GM19351 (cell line): ENCODE data around the gene COL6A5.
"Not testable (repeated sequence)": the region's sequence is repeated elsewhere in the genome, so short reads cannot be mapped to it uniquely, and the experiment has no call there.

Experiments
- ATAC-seq: cut with Tn5 transposase; IDR thresholded peaks from one replicate; pipeline ENCODE4 v1.9.1; 2021; ENCODE audit warnings: mild to moderate bottlenecking, moderate library complexity; ENCODE audit not compliant: unreplicated experiment

Gene COL6A5

DNA sequence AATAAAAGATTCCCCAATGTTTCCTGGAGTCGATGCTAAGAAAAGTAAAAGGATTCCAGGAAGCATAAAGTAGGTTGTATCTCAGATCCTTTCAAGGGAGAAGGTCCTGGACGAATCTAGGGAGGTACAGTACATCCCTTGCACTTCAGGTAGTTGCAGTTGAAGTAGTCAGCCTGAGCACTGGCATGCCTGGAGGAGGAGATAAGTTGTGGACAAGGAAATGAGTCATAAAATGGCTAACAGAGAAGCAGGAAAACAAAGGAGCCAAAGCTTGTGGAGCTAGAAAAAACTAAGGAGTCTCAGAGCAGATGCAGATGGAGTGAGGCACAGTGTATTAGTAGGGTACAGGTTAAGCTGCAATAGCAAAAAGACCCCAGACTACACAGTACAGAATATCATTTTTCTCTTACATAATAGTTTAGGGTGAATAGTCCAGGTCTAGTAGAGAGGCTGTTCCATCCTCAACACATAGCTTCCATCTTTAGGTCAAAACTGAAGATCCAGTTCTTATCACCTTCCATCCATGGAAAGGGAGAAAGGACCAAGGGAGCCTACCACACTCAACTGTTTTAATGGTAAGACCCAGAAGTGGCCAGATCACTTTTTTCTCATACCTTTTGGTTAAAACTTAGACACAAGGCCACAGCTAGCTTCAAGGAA is 41.3 kb downstream of the COL6A5 start:
- no peak for ATAC-seq

DNA sequence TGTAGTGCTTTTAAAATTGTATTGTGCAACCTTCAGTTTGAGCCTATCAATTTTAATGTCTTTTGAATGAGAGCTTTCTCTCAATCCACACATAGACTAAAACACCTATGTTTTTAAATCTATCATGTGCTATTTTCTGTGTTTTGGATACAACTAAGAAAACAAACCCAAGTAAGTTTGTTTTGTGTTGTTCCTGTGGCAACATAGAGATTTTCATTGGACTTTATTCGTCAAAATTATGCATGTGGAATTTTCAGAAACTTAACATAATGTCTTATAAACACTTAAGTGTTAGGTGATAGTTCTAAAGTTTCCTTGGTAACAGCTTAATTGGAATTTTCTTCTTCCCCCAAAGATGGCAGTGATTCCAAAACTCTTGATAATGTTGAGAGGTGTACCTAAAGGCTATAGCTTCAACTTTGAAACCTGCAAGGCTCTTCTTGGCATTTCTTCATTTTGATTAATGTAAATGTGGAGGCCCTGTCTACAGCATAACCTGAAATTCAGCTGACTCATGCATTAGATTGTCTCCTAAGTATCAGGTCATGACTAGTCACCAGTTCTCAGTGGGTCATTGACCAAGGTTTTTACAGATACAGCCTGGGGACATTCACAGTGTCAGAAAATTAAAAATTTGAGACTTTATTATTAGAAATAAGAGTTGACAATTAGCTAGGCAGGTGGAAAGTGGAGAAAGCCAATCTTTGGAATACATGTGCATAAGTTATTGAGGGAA is 44.4 kb downstream of the COL6A5 start:
- ATAC-seq, result no peak

- ATAC-seq, result no peak
These were observed 46.8 kb downstream of the COL6A5 start for GRCh38 chr3:130392266-130392665.

DNA sequence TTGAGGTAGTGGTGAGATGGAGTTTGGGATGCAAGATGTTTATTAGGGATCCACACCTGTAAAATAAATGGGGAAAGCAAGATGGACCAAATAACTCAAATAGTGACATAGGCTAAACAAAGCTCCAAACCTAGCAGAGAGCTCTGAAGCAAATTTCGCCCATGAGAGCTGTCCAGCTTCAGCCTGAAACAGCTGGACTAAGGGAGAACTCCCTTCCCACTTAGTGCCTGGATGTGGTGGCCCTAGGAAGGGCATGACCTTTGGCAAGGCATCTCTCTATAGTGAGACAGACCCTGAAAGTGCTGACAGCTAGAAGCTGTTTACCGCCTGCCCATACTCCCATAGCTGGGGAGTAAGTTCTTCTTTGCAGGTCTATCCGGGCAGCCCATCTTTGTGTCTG is 48.1 kb downstream of the COL6A5 start:
- no peak for ATAC-seq

- ATAC-seq, result no peak
These were observed 49.9 kb downstream of the COL6A5 start for GRCh38 chr3:130395331-130395730.

- no peak for ATAC-seq
These were observed 50.4 kb downstream of the COL6A5 start for GRCh38 chr3:130395916-130396315.

DNA sequence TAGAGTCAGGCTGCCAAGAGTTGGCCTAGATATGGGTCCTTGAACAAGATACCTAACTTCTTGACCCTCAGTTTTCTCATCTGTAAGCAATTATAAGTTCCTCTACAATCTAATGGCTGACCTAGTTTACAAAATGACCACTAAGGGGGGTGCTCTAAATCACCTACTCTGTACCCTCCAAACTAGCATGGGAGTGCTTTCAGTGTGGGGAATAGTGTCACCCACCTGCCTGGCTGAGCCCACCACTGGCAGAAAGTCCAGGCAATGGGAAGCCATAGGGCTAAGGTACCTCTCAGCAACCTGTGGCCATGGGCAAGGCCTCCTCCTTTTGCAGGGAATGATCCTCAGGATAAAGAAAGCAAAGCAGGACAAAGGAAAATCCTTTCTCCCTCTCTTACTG is 58.9 kb downstream of the COL6A5 start:
- ATAC-seq, result no peak

GRCh38 chr3:130405956-130406355 is 60.5 kb downstream of the COL6A5 start:
- no peak for ATAC-seq

DNA sequence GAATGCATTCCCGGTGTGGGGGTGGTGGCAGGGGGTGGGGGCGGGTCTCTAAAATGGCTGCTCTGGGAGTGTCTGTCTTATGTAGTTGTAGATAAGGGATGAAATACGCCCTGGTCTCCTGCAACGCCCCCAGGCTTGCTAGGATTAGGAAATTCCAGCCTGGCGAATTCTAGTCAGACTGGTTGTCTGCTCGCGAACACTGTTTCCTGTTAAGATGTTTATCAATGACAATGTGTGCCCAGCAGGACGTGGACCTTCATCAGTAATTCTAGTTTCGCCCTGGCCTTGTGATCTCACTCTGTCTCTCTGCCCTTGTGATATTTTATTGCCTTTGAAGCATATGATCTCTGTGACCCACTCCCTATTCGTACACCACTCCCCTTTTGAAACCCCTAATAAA is 62.8 kb downstream of the COL6A5 start:
- not testable (repeated sequence) for ATAC-seq

DNA sequence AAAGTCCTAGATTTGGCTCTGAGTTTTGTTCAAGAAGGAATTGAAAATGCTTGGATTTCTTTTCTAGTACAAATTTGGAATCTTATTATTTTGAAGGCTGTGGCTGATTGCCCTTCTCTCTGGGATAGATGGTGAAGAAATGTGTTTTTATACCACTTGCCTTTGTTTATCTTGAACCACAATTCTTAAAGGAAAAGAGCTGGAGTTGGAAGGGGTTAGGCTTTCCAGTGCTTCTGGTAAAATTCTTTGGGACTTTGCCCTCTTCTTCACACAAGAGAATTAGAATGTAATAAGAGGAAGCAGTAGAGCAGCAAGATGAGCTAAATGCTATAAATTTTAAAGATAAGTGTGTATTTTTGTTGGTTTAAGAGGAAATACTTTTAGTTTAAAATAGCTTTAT is 65.8 kb downstream of the COL6A5 start:
- ATAC-seq, result no peak

DNA sequence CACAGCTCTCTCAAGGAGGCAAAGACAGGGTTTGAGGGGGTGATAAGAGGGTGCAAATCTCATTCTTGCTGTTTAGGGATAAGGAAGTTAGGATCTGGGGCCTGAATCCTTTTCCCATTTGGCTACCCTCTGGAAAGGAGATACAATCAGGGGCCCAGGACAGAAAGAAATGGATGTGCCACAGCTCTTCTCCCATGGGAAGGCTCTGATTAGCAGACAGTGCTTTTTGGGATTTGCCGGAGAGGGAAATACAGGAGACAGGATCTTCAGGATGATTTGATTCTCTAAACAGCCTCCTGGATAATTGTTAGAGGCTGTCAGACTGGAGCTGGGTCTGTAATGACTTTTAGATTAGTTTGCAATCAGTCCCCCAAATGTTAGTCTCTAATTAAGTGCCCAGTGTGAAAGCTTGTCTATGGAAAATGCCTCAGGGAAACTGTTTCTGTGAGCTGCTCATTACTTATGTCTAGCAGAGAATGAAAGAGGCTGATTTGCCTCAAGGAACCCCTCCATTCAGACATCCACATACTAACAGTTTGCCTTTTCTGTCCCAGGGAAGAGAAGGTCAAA is 67.6 kb downstream of the COL6A5 start:
- no peak for ATAC-seq

- ATAC-seq, result no peak
These were observed 69.0 kb downstream of the COL6A5 start for GRCh38 chr3:130414457-130414856.

DNA sequence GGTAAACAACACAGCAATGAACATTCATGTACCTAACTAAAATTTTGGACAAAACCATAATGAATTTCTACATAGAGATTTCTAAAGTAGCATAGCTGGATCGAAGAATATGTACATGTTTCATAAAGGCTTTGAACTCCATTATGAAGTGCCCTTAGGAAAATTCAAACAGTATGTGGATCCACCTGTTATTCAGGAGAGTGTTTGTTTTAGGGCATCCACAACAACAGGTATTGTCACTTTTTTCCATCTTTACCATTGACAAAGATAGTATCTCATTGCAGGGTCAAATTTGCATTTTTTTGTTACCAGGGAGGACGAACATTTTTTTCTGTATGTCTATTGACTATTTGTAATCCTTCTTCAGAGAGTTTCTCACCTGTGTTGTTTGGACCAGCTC is 75.0 kb downstream of the COL6A5 start:
- no peak for ATAC-seq

- ATAC-seq, result no peak
These were observed 77.6 kb downstream of the COL6A5 start for GRCh38 chr3:130423064-130423463.

DNA sequence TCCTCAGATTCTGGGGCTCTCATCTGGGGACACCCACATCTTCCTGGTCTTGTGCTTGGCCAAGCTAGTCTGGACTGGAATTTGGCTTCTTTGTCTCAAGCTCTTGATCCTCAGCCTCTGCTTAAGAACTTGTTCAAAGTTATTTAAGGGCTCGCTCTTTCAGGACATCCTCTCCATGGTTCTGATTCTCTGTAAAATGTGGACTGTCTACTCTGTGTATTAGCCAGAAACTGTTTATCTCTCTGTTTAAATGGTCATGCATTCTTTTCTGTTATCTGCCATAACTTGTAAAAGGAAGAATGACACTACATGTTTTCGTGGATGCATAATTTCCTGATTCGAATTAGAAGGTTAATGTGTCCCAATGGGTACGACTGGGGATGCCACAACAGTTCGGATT is 79.4 kb downstream of the COL6A5 start:
- no peak for ATAC-seq

DNA sequence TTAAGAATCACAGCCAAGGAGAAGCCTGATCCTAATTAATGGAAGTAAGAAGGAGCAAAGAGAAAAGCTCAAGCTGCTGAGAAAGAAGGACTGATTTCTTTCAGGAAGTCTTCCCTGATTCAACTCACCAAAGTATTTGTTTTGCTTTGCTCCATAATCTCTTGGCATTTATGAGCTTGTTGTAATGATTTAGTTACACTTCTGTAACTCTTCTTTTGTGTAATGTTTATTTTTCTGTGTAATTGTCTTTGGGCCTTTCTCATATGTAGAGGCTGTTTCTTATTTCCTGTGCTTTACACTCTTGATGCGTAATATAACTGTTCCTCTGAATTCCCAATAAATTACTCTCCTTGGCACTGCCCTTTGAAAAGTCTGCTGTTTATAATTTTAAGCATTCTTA is 80.0 kb downstream of the COL6A5 start:
- ATAC-seq, result no peak

DNA sequence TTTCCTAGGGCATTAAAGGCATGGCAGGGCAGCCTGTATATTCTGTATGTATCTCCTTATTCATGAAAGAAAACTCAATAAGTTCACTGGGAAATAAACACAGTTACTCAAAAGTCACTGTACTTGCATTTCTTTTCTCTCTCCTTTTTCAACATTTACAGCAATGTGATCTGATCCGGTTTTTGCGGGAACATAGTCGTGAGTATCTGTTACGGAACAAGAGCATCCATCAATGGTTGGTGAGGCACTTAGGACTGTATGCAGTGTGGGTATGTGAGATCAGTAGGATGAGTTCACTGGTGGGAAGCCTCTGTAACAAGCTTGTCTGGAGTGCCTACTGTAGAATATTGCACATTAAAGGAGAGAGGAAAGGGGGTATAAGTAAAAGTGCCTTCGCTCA is 80.7 kb downstream of the COL6A5 start:
- no peak for ATAC-seq

DNA sequence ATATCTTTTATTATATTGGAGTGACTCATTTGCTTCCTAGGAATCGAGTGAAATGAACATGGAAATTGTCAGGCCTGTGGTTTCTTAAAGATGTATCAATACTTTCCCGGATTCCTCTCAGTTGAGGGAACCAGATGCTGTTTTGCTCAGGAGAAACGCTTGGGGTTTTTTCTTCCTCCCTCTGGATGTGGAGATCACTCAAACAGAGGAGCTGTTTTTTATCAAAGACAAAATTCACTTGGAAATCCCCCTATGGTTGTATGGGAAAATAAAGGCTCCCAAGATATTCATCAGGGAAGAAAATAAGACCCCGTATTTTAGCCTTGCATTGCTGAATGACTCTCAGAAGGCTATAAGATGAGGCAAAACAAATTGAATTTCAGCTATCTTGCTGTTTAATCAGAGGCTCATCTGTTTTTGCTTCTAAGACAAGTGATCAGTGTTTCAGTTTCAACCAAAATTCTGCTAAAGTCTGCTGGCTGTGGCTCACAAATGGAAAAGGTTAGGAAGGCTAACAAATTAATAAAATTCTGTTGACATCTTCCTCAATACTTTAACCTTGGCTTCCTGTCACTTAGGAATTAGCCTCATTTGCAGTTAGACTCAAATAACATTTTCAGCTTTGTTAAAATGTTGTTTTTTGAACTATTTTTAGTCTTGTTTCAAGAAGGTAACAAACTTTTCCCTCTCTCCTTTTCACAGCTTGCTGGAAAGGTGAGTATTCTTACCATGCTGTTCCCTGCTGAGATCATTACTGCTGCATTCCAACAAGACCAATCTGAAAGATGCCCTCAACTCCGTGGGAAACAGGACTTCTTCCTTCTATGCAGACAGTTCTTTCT is 83.6 kb downstream of the COL6A5 start:
- no peak for ATAC-seq

DNA sequence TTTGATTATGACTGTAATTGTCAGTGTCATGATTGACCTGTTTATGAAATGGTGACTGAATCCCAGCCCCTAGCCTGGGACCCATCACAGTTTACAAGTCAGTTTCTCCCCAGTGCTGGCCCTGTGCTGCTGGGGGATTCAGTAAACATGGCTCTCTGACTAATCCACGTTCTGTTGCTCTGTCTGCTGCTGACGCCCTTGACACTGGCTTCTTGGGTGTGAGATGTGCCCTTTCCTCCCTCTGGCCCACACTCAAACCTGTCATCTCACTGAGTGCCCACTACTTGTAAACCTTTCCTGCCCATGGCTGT is 84.2 kb downstream of the COL6A5 start:
- ATAC-seq, result no peak

- no peak for ATAC-seq
These were observed 84.8 kb downstream of the COL6A5 start for GRCh38 chr3:130430266-130430665.

GRCh38 chr3:130432086-130432485 is 86.6 kb downstream of the COL6A5 start:
- ATAC-seq, result not testable (repeated sequence)

- no peak for ATAC-seq
These were observed 87.8 kb downstream of the COL6A5 start for GRCh38 chr3:130433306-130433705.
